ENCODE data around the gene OR4C15.

OR4C15 gene

GRCh38 chr11:55554169-55554568 is at the start of gene OR4C15:
Gene OR4C15 (plus strand): TSS chr11:55554469. CDS start chr11:55554469, 0 bp downstream.
- DNase-seq: no peak

DNA sequence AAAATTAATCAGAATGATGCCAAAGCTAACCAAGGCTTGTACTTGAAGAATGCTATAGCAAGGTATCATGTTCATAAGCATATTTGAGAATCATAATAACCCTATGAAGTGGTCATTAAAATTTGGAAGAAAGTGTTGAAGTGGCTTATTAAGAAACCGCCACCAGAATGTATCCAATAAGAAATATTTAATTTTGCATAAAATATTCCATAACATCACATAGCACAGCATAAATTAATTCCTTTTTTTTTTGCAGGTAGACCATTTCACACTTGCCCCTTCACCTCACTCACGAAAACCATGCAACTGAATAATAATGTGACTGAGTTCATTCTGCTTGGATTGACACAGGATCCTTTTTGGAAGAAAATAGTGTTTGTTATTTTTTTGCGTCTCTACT is 17.6 kb downstream of the OR4C15 start, which contains the start of gene OR4C16:
TSS of gene OR4C16 (plus strand) at position 301 of the 400 bp plus-strand sequence. CDS start at position 301, 0 bp downstream.
- no peak for DNase-seq

- DNase-seq: no peak
These were observed 18.3 kb downstream of the OR4C15 start for GRCh38 chr11:55572548-55572947.

All from activated T-cell treated with anti-CD3 and anti-CD28 coated beads, Interleukin-2, amount 50 U/mL, for 48 hours (primary cell).